GM12878 (cell line): Measurements from ENCODE around the gene RHOG. TPM values are rescaled to one million over a fixed set of nuclear protein-coding genes. Genes with fewer than 3 reads are reported as not detected.

Source experiments
- ATAC-seq: fragments of 200-7000 bp; cut with Tn5 transposase; 3 replicates; pipeline ENCODE4 v1.9.1; 2020; ENCODE audit warnings: mild to moderate bottlenecking, moderate library complexity
- BruUV-seq: library from RNA; stranded (reverse); fragments of 400-500 nt; replicated peaks from 2 replicates; lab custom pipeline; 2021; lab: Mats Ljungman, UMichigan
- CTCF ChIA-PET: fragments of 300-600 bp; sonication (Branson Sonifier 250); formaldehyde crosslinking; extraction: SDS; loops from one replicate; lab custom pipeline; 2021; ENCODE audit warnings: inconsistent platforms; lab: Yijun Ruan, JAX
- POLR2A ChIA-PET: fragments of 350-600 bp; formaldehyde crosslinking; extraction: SDS; loops from one replicate; lab custom pipeline; 2021; ENCODE audit warnings: inconsistent platforms; lab: Charles Lee
- RAD21 ChIA-PET: fragments of 300-600 bp; sonication (Branson Sonifier 250); formaldehyde crosslinking; loops from one replicate; lab custom pipeline; 2023; ENCODE audit warnings: antibody characterized with exemption; ENCODE audit not compliant: unreplicated experiment; lab: Charles Lee
- SMC1A ChIA-PET: fragments of 300-600 bp; sonication (Branson Sonifier 250); formaldehyde crosslinking; loops from one replicate; lab custom pipeline; 2023; ENCODE audit not compliant: unreplicated experiment, uncharacterized antibody; lab: Charles Lee
- DNase-seq: peaks from one replicate; pipeline ENCODE4 v3.0.0-alpha.2; 2011; ENCODE audit warnings: low read depth, low spot score
- FAIRE-seq: peaks from 3 replicates; lab custom pipeline; 2011; peaks lifted over from hg19 to GRCh38; lab: Jason Lieb, UNC
- H2AFZ ChIP-seq: 2 replicates; pipeline ENCODE4 v1.6.0; 2011; ENCODE audit warnings: low read depth, low read length, control low read depth; ENCODE audit not compliant: control insufficient read depth
- H3K27ac ChIP-seq: 2 replicates; pipeline ENCODE4 v1.5.1; 2011; ENCODE audit warnings: control low read depth; ENCODE audit not compliant: control insufficient read depth, insufficient read depth
- H3K27me3 ChIP-seq, 2 experiments: replicated peaks in 1 of 2; 2 replicates each; pipeline versions ENCODE4 v1.6.0 to v1.6.1; 2011; ENCODE audit warnings: low read length in 1 of 2; ENCODE audit not compliant: control insufficient read depth in 2 of 2, insufficient read depth in 2 of 2
- H3K36me3 ChIP-seq, 2 experiments: 2 replicates each; pipeline ENCODE4 v1.5.1; 2011; ENCODE audit warnings: low read length in 1 of 2; ENCODE audit not compliant: control insufficient read depth in 2 of 2, insufficient read depth in 2 of 2
- H3K4me1 ChIP-seq: 2 replicates; pipeline ENCODE4 v1.6.1; 2011; ENCODE audit warnings: mild to moderate bottlenecking, low read length, moderate library complexity, mixed read lengths; ENCODE audit not compliant: control insufficient read depth, insufficient read depth
- H3K4me2 ChIP-seq: 2 replicates; pipeline ENCODE4 v1.6.0; 2011; ENCODE audit warnings: control low read depth; ENCODE audit not compliant: control insufficient read depth, insufficient read depth
- H3K4me3 ChIP-seq: fragments of 200-600 bp; sonication (generic); 2 replicates; pipeline ENCODE4 v1.5.1; 2016
- H3K79me2 ChIP-seq: 2 replicates; pipeline ENCODE4 v1.6.0; 2011; ENCODE audit warnings: low read length; ENCODE audit not compliant: control insufficient read depth, insufficient read depth
- H3K9ac ChIP-seq: 2 replicates; pipeline ENCODE4 v1.8.0; 2011; ENCODE audit warnings: low read length, control low read depth, mixed read lengths; ENCODE audit not compliant: control insufficient read depth, insufficient read depth
- H3K9me3 ChIP-seq: replicated peaks from 3 replicates; pipeline ENCODE4 v1.5.1; 2011; ENCODE audit warnings: mild to moderate bottlenecking, low read length; ENCODE audit not compliant: control insufficient read depth, insufficient read depth
- H4K20me1 ChIP-seq: 2 replicates; pipeline ENCODE4 v1.6.0; 2011; ENCODE audit not compliant: control insufficient read depth, insufficient read depth
- ATF2 ChIP-seq: IDR thresholded peaks from 2 replicates; pipeline ENCODE4 v1.6.1; 2012; ENCODE audit warnings: low read length, inconsistent platforms
- CTCF ChIP-seq, 3 experiments: IDR thresholded peaks in 2 of 3; conservative IDR thresholded peaks in 1 of 3; 2 replicates each; pipeline ENCODE4 v1.5.1; 2011; ENCODE audit warnings: low read depth in 3 of 3, low read length in 3 of 3, mild to moderate bottlenecking in 3 of 3, control low read depth in 2 of 3, moderate library complexity in 2 of 3, inconsistent platforms in 1 of 3, mixed read lengths in 1 of 3; ENCODE audit not compliant: control insufficient read depth in 2 of 3, insufficient read depth in 1 of 3; ENCODE audit errors: extremely low read depth in 1 of 3
- DPF2 ChIP-seq: fragments of 450-650 bp; IDR thresholded peaks from 2 replicates; pipeline ENCODE4 v1.6.1; 2017; ENCODE audit warnings: mild to moderate bottlenecking
- ETV6 ChIP-seq, 2 experiments: fragments of 450-650 bp in 1 of 2; IDR thresholded peaks in 1 of 2; conservative IDR thresholded peaks in 1 of 2; 2 replicates each; pipeline ENCODE4 v1.6.1; 2014; ENCODE audit warnings: antibody characterized with exemption in 1 of 2, borderline replicate concordance in 1 of 2, low read depth in 1 of 2, mild to moderate bottlenecking in 1 of 2, moderate library complexity in 1 of 2
- HCFC1 ChIP-seq: fragments of 150-350 bp; IDR thresholded peaks from 2 replicates; pipeline ENCODE4 v1.6.1; 2014; ENCODE audit warnings: low read length
- HSF1 ChIP-seq: fragments of 150-350 bp; IDR thresholded peaks from 2 replicates; pipeline ENCODE4 v1.6.1; 2014; ENCODE audit warnings: mild to moderate bottlenecking, low read depth, low read length
- MAX ChIP-seq: IDR thresholded peaks from 2 replicates; pipeline ENCODE4 v1.6.1; 2012; ENCODE audit warnings: low read depth, low read length, improper control_type of control experiment
- MTA3 ChIP-seq: IDR thresholded peaks from 2 replicates; pipeline ENCODE4 v1.6.1; 2012; ENCODE audit warnings: low read length, inconsistent platforms, borderline replicate concordance
- RAD21 ChIP-seq: IDR thresholded peaks from 2 replicates; pipeline ENCODE4 v1.6.1; 2011; ENCODE audit warnings: mild to moderate bottlenecking, low read depth, low read length, moderate library complexity; ENCODE audit not compliant: insufficient read depth
- SMAD5 ChIP-seq: IDR thresholded peaks from 2 replicates; pipeline ENCODE4 v1.6.1; 2016; ENCODE audit warnings: antibody characterized with exemption, low read depth
- USF2 ChIP-seq: IDR thresholded peaks from 2 replicates; pipeline ENCODE4 v1.6.1; 2011; ENCODE audit warnings: low read depth, low read length, improper control_type of control experiment, borderline replicate concordance
- ZBED1 ChIP-seq: IDR thresholded peaks from 2 replicates; pipeline ENCODE4 v1.6.1; 2016; ENCODE audit warnings: borderline replicate concordance
- ZNF24 ChIP-seq: fragments of 450-650 bp; IDR thresholded peaks from 2 replicates; pipeline ENCODE4 v1.6.1; 2017; ENCODE audit warnings: antibody characterized with exemption, mild to moderate bottlenecking
- WGBS: methylation state at CpG from one replicate; pipeline ENCODE4 v1.1.6; 2016; ENCODE audit warnings: low lambda C conversion rate; ENCODE audit not compliant: insufficient replicate concordance, insufficient coverage; ENCODE audit errors: missing lambda C conversion rate; 5-methylcytosine and 5-hydroxymethylcytosine counted together
- in situ Hi-C: fragments of 300-500 bp; cut with MboI; formaldehyde crosslinking; loops from 9 replicates; pipeline ENCODE4 v1.14.3; 2018; ENCODE audit warnings: mixed read lengths
- intact Hi-C: fragments of 100-400 bp; cut with micrococcal nuclease; formaldehyde crosslinking; loops from one replicate; pipeline ENCODE4 v1.14.2; 2022; ENCODE audit not compliant: unreplicated experiment
- polyA plus RNA-seq, 11 experiments: library from polyadenylated mRNA; depleted of rRNA in 4 of 11; unstranded in 6 of 11; stranded (reverse) in 5 of 11; fragments of >200 nt; fragmentation: Nextera tagmentation in 4 of 11; fragmentation: Illumina TruSeq in 1 of 11; extraction: Ambion mirVana in 4 of 11; extraction: Trizol in 1 of 11; gene quantifications; 1 replicate in 1 of 11; 2 replicates in 10 of 11; pipeline versions ENCODE4 v1.2.1 to v1.2.3, GENCODE V29; 2011 to 2016; ENCODE audit warnings: inconsistent platforms in 2 of 11, missing spikeins in 2 of 11, low read depth in 1 of 11
- total RNA-seq, 4 experiments: library from RNA; depleted of rRNA in 3 of 4; stranded (reverse); fragments of >200 nt in 3 of 4; fragmentation: Illumina TruSeq in 1 of 4; extraction: Trizol in 1 of 4; gene quantifications; 2 replicates each; pipeline versions ENCODE4 v1.2.1 to v1.2.3, GENCODE V29; 2013 to 2021

The RHOG gene
- total and polyA plus RNA-seq, 10 of the 15 experiments (the other 5 are each of a cell fraction or from before 2014, with no cell fraction given), result 16.0 to 172 (median 94.8) TPM

GRCh38 chr11:3826721-3827120, 14.0 kb downstream of the RHOG start:
- no TSS peak for BruUV-seq
- Histone ChIP-seq H3K4me1 (peaks cover 10% of the 10 kb centered on the region), H3K27ac (no peak overlapping the region), H3K79me2 (peaks cover 20% of the 10 kb centered on the region), H3K9me3 (no peaks in the 10 kb centered on the region), H3K4me2 (no peak overlapping the region), H3K4me3 (no peak overlapping the region), H2AFZ (no peak overlapping the region), H4K20me1 (no peaks in the 10 kb centered on the region; the same call in none of the 2 replicates), H3K36me3 (peaks cover 22 to 35% of the 10 kb centered on the region in 2 experiments), H3K9ac (no peak overlapping the region), H3K27me3 (no peaks in the 10 kb centered on the region)
- DNase-seq (no peak), ATAC-seq (no peak), FAIRE-seq (no peak)
- RAD21 ChIA-PET, result interaction anchor here (2.4 to 3.0 kb wide), 2 partner anchors 10 to 14 kb away, joined by 21 to 24 read pairs; partner anchors contain the start of gene RHOG
- CTCF ChIA-PET, result interaction anchor here (1.6 to 3.3 kb wide), 4 partner anchors 10 to 246 kb away, joined by 4 to 35 read pairs (median 17); no protein-coding TSS in a partner anchor
- WGBS, result 96% methylated on average over 3 of the region's 3 CpGs
- POLR2A ChIA-PET, result interaction anchor here (0.8 to 1.1 kb wide), 3 partner anchors 11 to 31 kb away, joined by 3 read pairs; no protein-coding TSS in a partner anchor
- in situ Hi-C loops (loop anchor here (25.0 kb wide), 1 partner anchor 561 kb away; the partner anchor contains the start of gene TRIM21), intact Hi-C loops (no loop called here)
- TF ChIP-seq HCFC1, result no peak
- no peak for TF ChIP-seq CTCF (IDR thresholded peaks at IDR 0.05 in 2 of 3, conservative IDR thresholded peaks at IDR 0.05 in 1 of 3; ENCODE audit: control insufficient read depth in 2 of 3, extremely low read depth in 1 of 3, insufficient read depth in 1 of 3, low read depth in 3 of 3, low read length in 3 of 3)
- no peak for TF ChIP-seq RAD21
- TF ChIP-seq MTA3, result no peak
- no peak for TF ChIP-seq MAX
- no peak for TF ChIP-seq ATF2
- TF ChIP-seq SMAD5, result no peak
- no peak for TF ChIP-seq DPF2
- TF ChIP-seq ZBED1, result no peak
- TF ChIP-seq ETV6 (conservative IDR thresholded peaks at IDR 0.05 in 1 of 2, IDR thresholded peaks at IDR 0.05 in 1 of 2; ENCODE audit: borderline replicate concordance in 1 of 2, low read depth in 1 of 2), result no peak
- no peak for TF ChIP-seq ZNF24
- no peak for TF ChIP-seq USF2
- TF ChIP-seq HSF1, result no peak
- SMC1A ChIA-PET, result interaction anchor here (1.3 kb wide), 2 partner anchors 11 to 15 kb away, joined by 5 to 6 read pairs; partner anchors contain the start of gene RHOG
